C4-2B (cell line): Measurements from ENCODE around the gene TMEM161B.
"Not testable (repeated sequence)": the region's sequence is repeated elsewhere in the genome, so short reads cannot be mapped to it uniquely, and the experiment has no call there.

Experiments used
- H3K27ac ChIP-seq: fragments of 450-650 bp; 2 replicates; pipeline ENCODE4 v1.5.1; 2017
- ZFX ChIP-seq: fragments of 450-650 bp; IDR thresholded peaks from 2 replicates; pipeline ENCODE4 v1.6.1; 2017
- TF ChIP-seq, protein P1 (sequence below): fragments of 450-650 bp; conservative IDR thresholded peaks from 2 replicates; pipeline ENCODE4 v1.5.1; 2017; ENCODE audit warnings: mild to moderate bottlenecking

The TMEM161B gene

DNA sequence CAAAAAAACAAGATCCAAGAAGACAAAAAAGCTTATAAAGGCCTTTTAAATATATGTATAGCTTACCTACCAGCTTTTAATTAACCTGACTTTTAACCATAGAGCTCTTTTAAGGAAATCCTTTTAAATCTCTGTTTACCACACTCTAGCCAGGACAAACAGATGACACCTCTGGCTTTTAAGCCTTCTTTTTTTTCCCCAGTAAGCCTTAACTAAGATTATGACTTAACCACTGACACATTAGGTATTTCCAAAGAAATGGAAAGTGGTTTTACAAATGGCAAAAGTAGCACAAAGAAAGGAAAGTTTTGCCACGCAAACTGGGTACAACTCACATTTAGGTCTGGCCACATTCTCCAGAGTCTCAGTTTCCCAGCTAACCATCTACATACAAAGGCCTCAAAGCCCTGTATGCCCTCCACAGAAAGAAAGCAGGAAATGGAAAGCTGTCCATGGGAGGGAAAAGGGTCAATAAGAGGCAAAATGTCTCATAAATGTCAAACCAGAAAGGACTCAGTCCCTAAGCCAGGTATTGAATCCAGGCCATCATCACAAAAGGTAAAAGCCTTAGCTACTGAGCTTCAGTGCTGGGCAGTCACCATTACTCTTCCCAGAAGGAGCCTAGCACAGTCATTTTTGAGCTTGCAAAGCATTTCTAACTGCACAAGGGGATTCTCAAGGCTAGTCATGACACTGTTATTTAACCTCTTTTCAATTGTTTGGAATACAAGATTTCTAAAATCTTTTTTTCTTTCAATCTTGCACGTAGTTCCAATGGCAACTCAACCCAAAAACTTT is 19.7 kb downstream of the TMEM161B start:
- no peak overlapping the region; the same call in 1 of the 2 replicates for H3K27ac ChIP-seq
- TF ChIP-seq, protein P1, sequence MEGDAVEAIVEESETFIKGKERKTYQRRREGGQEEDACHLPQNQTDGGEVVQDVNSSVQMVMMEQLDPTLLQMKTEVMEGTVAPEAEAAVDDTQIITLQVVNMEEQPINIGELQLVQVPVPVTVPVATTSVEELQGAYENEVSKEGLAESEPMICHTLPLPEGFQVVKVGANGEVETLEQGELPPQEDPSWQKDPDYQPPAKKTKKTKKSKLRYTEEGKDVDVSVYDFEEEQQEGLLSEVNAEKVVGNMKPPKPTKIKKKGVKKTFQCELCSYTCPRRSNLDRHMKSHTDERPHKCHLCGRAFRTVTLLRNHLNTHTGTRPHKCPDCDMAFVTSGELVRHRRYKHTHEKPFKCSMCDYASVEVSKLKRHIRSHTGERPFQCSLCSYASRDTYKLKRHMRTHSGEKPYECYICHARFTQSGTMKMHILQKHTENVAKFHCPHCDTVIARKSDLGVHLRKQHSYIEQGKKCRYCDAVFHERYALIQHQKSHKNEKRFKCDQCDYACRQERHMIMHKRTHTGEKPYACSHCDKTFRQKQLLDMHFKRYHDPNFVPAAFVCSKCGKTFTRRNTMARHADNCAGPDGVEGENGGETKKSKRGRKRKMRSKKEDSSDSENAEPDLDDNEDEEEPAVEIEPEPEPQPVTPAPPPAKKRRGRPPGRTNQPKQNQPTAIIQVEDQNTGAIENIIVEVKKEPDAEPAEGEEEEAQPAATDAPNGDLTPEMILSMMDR: no peak
- no peak for TF ChIP-seq ZFX

DNA sequence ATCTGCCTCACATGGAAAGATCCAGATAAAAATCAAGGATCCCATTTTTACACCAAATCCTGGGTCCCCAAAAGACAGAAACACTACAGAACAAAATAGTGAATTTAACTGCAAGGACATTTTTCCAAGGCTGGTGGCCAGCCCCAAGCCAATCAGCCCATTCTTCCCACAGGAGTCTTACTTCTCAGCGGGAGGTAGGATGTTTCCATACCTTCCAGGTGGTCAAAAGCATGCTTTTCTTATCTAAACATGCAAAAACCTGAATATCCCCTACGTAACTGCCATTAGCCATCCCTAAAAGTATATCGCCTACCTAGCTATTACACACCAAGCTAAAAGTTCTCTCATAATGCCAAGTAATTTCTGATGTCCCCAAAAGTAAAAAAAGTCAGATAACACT is 20.6 kb downstream of the TMEM161B start:
- no peak overlapping the region for H3K27ac ChIP-seq
- TF ChIP-seq, protein P1: no peak
- TF ChIP-seq ZFX: no peak

DNA sequence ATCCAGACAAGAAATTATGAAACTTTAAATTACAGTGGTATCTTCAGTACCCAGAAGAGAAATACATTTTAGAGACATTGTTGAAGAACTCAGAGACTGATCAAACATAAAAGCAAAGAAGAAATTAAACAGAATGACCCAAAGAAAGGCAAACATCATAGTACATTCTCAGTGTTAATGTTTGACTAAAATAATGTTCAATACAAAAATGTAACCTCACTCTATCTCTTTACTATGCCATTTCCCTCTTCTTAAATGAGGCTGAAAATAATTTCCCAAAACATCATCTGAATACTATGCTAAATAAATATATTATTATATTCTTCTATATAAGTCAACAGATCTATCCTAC is 22.8 kb downstream of the TMEM161B start:
- TF ChIP-seq ZFX: no peak
- TF ChIP-seq, protein P1: no peak
- no peak overlapping the region for H3K27ac ChIP-seq

DNA sequence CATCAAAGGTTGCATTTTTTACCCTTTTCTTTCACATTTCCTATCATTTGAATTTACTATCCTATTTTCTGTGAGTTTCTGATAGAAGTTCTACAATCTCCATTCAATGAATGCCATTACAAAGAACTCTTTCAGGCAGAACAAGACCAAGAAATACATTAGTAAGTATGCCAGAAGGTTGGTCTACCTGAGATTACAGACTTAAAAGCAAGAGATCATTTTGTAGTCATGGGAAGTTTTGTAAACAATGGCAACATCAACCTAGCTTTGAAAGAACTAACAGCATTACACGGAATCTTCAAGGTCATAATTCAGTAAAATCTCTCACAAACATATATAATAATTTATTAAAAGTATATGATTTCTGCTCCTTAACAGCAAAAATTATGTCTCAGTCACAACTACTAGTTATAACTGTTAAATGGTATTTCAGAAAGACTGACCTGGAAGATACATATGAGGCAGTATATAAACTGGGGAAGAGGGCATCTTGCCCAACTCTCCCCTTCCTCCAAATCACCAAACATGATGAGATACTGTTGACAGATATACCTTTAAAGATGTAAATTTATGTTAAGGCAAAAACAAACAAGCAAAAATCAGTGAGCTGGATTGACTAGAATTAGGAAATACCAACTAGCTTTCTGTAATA is 23.3 kb downstream of the TMEM161B start:
- H3K27ac ChIP-seq: no peak overlapping the region
- no peak for TF ChIP-seq ZFX
- TF ChIP-seq, protein P1: no peak

DNA sequence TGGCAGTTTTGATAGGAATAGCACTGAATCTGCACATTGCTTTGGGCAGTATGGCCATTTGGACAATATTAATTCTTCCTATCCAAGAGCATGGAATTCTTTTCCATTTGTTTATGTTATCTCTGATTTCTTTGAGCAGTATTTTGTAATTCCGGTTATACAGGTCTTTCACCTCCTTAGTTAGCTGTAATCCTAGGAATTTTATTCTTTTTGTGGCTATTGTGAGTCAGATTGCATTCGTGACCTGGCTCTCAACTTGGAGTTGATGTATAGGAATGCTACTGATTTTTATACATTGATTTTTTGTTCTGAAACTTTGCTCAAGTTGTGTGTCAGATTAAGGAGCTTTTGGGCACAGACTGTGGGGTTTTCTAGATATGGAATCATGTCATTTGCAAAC is 24.0 kb downstream of the TMEM161B start:
- TF ChIP-seq, protein P1: no peak
- TF ChIP-seq ZFX: no peak

DNA sequence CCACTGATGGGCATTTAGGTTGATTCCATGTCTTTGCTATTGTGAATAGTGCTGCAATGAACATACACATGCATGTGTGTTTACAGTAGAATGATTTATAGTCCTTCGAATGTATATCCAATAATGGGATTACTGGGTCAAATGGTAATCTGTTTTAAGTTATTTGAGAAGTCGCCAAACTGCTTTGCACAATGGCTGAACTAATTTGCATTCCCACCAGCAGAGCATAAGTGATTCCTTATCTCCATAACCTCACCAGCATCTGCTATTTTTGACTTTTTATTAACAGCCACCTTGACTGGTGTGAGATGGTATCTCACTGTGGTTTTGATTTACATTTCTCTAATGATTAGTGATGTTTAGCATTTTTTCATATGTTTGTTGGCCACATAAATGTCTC is 25.2 kb downstream of the TMEM161B start:
- not testable (repeated sequence) for H3K27ac ChIP-seq
- TF ChIP-seq, protein P1: peak; percentile 3; the same call in 1 of the 2 replicates

More for the DNA sequence above, 24.0 kb downstream of the TMEM161B start:
- H3K27ac ChIP-seq: no peak overlapping the region

DNA sequence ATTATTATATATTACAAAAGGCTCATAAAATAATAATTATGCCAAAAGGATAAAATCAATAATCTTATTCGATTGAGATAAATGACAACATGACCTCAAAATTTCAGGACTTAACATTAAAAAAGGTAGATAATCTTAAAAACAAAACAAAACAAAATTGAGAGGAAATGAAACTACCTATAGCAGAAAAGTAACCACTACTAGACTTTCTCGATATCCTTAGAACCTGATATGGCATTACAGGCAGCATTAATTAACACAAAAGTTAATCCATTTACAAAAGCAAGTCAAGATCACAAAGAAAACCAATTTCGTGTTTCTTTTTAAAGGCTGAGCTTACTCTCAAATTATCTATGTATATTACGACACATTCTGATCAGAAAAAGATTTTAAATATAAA is 29.9 kb downstream of the TMEM161B start:
- no peak for TF ChIP-seq ZFX
- TF ChIP-seq, protein P1: no peak
- no peak overlapping the region for H3K27ac ChIP-seq
